ENCODE measurements around the gene DNER.

DNA sequence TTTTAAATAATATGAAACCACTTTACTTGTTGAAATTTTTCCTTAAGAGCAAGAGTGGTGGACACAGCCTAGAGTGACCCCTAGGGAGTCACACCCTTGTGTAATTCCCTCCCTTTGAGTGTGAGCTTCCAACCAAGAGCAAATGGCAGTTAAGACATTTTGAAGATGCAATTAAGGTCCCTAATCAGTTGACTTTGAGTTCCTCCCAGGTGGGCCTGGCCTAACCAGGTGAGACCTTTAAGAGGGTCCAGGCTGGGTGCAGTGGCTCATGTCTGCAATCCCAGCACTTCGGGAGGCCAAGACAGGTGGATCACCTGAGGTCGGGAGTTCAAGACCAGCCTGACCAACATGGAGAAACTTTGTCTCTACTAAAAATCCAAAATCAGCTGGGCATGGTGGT lies 299.7 kb downstream of the DNER start:
- TF ChIP-seq CTCF (conservative IDR thresholded peaks at IDR 0.05; ENCODE audit: low read depth in 2 of 2) (no peak), EZH2phosphoT487 (IDR thresholded peaks at IDR 0.05; ENCODE audit: unreplicated experiment) (no peak), POLR2AphosphoS5 (IDR thresholded peaks at IDR 0.05; ENCODE audit: low read depth) (no peak), EZH2 (IDR thresholded peaks at IDR 0.05; ENCODE audit: low read depth, unreplicated experiment) (no peak), CREB1 (CRISPR knock-in tag; IDR thresholded peaks at IDR 0.05; ENCODE audit: low read depth) (no peak), JUNB (IDR thresholded peaks at IDR 0.05; ENCODE audit: unreplicated experiment) (no peak)
- TF ChIP-seq, protein P1, sequence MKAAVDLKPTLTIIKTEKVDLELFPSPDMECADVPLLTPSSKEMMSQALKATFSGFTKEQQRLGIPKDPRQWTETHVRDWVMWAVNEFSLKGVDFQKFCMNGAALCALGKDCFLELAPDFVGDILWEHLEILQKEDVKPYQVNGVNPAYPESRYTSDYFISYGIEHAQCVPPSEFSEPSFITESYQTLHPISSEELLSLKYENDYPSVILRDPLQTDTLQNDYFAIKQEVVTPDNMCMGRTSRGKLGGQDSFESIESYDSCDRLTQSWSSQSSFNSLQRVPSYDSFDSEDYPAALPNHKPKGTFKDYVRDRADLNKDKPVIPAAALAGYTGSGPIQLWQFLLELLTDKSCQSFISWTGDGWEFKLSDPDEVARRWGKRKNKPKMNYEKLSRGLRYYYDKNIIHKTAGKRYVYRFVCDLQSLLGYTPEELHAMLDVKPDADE (IDR thresholded peaks at IDR 0.05) = no peak
- TF ChIP-seq, protein P2, sequence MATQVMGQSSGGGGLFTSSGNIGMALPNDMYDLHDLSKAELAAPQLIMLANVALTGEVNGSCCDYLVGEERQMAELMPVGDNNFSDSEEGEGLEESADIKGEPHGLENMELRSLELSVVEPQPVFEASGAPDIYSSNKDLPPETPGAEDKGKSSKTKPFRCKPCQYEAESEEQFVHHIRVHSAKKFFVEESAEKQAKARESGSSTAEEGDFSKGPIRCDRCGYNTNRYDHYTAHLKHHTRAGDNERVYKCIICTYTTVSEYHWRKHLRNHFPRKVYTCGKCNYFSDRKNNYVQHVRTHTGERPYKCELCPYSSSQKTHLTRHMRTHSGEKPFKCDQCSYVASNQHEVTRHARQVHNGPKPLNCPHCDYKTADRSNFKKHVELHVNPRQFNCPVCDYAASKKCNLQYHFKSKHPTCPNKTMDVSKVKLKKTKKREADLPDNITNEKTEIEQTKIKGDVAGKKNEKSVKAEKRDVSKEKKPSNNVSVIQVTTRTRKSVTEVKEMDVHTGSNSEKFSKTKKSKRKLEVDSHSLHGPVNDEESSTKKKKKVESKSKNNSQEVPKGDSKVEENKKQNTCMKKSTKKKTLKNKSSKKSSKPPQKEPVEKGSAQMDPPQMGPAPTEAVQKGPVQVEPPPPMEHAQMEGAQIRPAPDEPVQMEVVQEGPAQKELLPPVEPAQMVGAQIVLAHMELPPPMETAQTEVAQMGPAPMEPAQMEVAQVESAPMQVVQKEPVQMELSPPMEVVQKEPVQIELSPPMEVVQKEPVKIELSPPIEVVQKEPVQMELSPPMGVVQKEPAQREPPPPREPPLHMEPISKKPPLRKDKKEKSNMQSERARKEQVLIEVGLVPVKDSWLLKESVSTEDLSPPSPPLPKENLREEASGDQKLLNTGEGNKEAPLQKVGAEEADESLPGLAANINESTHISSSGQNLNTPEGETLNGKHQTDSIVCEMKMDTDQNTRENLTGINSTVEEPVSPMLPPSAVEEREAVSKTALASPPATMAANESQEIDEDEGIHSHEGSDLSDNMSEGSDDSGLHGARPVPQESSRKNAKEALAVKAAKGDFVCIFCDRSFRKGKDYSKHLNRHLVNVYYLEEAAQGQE (IDR thresholded peaks at IDR 0.05; ENCODE audit: unreplicated experiment) = no peak

Measured in GM23338 (cell line).